GM12875 (cell line): ENCODE data around the gene C16orf46.
A peak's percentile ranks its signal among the peaks of the same experiment; 100 is the strongest.

Experiments used
- H3K4me3 ChIP-seq: one replicate; pipeline ENCODE4 v1.5.1; 2011; ENCODE audit warnings: low read depth, low read length, control low read depth
- TF ChIP-seq, protein P1 (sequence below): IDR thresholded peaks from 2 replicates; pipeline ENCODE4 v1.5.1; 2011; ENCODE audit warnings: low read depth, mild to moderate bottlenecking, control low read depth, inconsistent platforms, low read length, moderate library complexity, borderline replicate concordance; ENCODE audit not compliant: insufficient read depth

C16orf46 gene

DNA sequence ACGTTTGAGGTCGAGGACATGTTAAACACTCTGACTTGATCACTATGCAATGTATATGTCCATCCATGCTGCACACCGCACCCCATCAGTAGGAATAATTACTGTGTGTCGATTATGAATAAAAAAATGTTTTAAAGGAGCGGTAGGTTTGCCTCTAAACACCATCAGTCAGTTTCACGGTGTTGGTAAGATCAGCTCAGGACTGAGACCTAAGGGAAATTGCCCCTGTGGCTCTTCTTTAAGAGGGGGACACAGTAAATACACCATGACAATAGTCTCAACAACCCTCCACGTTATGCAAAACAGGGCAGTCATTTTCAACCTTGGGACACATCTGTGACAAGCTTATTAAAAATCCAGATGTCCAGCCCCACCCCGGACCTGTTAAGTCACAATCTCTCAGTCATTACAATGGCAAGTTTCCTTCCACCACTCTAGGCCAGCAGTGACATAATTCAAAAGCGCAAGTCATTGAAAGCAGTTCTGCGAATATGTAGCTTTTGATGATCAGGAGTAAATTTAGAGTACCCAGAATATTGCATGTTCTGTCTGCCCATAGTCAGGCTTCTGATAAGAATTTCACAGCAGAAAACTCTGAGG is 40.2 kb downstream of the C16orf46 start:
- H3K4me3 ChIP-seq, result peak overlapping the region; percentile 73

DNA sequence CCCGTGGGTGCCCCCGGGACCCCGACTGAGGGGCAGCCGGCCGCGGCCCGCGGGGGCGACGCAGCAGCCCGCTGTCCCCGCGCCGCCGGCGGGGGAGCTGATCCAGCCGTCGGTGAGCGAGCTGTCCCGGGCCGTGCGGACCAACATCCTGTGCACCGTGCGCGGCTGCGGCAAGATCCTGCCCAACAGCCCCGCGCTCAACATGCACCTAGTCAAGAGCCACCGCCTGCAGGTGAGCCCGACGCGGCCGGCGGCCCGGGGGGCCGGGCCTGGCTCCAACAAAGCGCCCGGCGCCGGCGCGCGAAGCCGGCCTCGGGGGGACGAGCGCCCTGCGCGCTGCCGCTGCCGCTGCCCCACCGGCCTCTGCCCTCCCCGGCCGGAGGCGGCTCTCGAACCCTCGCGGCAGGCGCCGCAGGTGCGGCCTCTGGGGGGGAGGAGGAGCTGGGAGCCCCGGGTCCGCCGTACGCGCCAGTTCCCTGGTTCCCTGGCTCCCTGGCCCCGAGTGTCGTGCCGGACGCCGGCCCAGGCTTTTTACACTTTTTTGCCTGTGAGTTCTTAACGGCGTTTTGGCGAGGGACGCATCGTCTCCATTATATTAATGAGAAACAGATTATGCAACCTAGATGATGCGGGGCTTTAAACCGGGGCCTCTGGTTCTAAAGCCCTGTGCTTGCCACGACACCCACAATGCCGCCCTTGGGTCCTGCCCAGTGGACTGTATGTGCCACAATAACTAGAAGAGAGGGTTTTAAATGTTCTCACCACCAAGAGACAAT is 40.9 kb downstream of the C16orf46 start:
- TF ChIP-seq, protein P1, sequence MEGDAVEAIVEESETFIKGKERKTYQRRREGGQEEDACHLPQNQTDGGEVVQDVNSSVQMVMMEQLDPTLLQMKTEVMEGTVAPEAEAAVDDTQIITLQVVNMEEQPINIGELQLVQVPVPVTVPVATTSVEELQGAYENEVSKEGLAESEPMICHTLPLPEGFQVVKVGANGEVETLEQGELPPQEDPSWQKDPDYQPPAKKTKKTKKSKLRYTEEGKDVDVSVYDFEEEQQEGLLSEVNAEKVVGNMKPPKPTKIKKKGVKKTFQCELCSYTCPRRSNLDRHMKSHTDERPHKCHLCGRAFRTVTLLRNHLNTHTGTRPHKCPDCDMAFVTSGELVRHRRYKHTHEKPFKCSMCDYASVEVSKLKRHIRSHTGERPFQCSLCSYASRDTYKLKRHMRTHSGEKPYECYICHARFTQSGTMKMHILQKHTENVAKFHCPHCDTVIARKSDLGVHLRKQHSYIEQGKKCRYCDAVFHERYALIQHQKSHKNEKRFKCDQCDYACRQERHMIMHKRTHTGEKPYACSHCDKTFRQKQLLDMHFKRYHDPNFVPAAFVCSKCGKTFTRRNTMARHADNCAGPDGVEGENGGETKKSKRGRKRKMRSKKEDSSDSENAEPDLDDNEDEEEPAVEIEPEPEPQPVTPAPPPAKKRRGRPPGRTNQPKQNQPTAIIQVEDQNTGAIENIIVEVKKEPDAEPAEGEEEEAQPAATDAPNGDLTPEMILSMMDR, result no peak
- H3K4me3 ChIP-seq, result peak overlapping the region; percentile 73

More for the DNA sequence above, 40.2 kb downstream of the C16orf46 start:
- TF ChIP-seq, protein P1, result no peak

DNA sequence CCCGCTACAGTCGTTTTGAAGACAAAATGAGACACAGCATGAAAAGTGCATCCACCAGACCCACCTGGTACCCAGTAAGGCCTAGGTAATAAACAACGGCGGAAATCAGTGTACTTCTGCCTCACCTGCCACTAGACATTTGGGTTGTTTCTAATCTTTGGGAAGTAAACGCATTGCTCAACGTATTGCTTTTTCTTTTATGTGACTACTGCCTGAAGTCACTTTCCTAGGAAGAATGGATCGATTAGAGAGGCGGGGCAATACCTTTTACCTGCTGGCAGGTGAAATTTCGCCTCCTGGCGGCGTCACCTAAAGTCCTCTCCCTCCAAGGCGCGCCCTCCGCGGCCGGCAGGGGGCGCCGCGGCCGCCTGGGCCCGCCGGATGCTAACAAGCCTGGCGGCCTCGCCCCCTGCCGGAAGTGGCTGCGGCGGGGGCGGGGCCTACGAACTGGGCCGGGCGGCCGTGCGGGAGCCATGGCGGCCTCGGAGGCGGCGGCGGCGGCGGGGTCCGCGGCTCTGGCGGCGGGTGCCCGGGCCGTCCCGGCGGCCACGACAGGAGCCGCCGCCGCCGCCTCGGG is 41.6 kb downstream of the C16orf46 start, which contains the start of gene ATMIN:
ATMIN (plus strand) TSS at position 445 of the 577 bp plus-strand sequence; CDS start at position 474, 29 bp downstream.
- TF ChIP-seq, protein P1, result peak; percentile 99
- H3K4me3 ChIP-seq, result peak within 1 kb of the TSS; percentile 73

DNA sequence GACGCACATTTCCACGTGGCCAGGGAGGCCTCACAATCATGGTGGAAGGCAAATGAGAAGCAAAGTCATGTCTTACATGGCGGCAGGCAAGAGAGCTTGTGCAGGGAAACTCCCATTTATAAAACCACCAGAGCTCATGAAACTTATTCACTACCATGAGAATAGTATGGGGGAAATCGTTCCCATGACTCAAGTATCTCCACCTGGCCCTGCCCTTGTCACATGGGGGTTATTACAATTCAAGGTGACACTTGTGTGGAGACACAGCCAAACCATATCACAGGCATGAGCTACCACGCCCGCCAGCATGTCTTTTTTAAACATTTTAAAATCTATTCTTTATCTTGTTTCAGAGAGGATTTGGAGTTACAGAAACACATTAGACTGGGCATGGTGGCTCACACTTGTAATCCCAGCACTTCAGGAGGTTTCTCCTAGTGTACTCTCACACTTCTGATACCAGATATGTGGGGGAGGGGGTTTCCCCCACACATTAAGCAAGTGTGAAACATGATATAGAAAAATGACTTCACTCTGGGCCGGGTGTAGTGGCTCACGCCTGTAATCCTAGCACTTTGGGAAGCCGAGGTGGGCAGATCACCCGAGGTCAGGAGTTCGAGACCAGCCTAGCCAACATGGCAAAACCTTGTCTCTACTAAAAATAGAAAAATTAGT is 47.0 kb downstream of the C16orf46 start:
- H3K4me3 ChIP-seq, result no peak overlapping the region

DNA sequence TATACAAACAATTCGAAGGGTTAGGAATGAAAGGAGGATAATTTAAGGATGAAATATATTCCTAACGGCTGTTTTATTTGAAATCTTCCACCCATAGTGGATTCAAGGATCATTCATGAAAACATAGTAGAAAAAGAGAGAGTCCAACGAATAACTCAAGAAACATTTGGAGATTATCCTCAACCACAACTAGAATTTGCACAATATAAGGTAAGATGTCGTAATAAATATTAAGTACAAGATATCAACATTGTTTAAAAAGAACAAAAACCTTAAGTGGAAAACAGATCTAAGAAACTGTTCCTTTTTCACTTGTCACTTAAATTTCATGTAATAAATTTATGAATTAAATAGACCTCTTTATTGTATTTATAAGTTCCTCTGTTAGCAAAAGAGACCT is 50.6 kb downstream of the C16orf46 start:
- TF ChIP-seq, protein P1, result no peak
- H3K4me3 ChIP-seq, result no peak overlapping the region

More for the DNA sequence above, 47.0 kb downstream of the C16orf46 start:
- TF ChIP-seq, protein P1, result no peak

DNA sequence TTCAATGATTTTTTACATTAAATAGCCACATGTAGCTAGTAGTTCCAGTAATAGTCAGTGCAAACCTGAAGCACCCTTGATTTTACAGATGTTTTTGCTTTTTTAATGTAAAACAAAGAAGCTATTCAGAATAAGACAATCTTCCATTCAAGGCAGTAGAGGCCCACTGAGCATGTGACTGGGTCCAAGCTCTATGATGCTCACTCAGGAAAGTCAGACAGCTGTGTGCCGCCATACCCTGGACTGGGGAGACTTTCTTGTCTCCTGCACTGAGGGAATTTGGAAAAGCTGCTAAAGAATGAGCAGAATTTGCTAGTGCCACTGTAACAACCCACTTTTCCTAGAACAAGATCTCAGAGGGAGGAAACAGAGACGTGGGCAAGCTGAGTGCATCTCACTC is 58.5 kb downstream of the C16orf46 start:
- TF ChIP-seq, protein P1, result no peak
- no peak overlapping the region for H3K4me3 ChIP-seq
